Transverse colon (tissue), 4 donors: ENCODE results near the gene INAFM2. TPM values are rescaled to one million over a fixed set of nuclear protein-coding genes. Genes with fewer than 3 reads are reported as not detected.
A peak's percentile ranks its signal among the peaks of the same experiment; 100 is the strongest.

Source experiments
- DNase-seq: peaks from one replicate; pipeline ENCODE4 v3.0.0-alpha.2; 2019
- H3K27ac ChIP-seq, 4 donors: fragments of 200-600 bp; sonication (generic); 2 replicates each; pipeline ENCODE4 v1.5.1; 2016 to 2018; ENCODE audit warnings: inconsistent platforms in 4 of 4
- H3K27me3 ChIP-seq: fragments of 200-600 bp; sonication (generic); 2 replicates; pipeline ENCODE4 v1.5.1; 2017; ENCODE audit warnings: inconsistent platforms
- H3K36me3 ChIP-seq, 4 donors: fragments of 200-600 bp; sonication (generic); 2 replicates each; pipeline ENCODE4 v1.5.1; 2017 to 2019; ENCODE audit warnings: inconsistent platforms in 4 of 4
- H3K4me1 ChIP-seq, 4 donors: fragments of 200-600 bp; sonication (generic); 2 replicates each; pipeline ENCODE4 v1.5.1; 2017 to 2020; ENCODE audit warnings: inconsistent platforms in 4 of 4
- H3K4me3 ChIP-seq, 4 donors: fragments of 200-600 bp; sonication (generic); 1 replicate in 1 of 4; 2 replicates in 3 of 4; pipeline versions ENCODE4 v1.5.1 to v1.6.1; 2017 to 2019; ENCODE audit warnings: inconsistent platforms in 4 of 4
- H3K9me3 ChIP-seq, 2 donors: fragments of 200-600 bp; sonication (generic); 2 replicates each; pipeline ENCODE4 v1.5.1; 2017 to 2019; ENCODE audit warnings: inconsistent platforms in 2 of 2
- EP300 ChIP-seq: sonication (generic); formaldehyde crosslinking; IDR thresholded peaks from one replicate; pipeline ENCODE4 v1.6.1; 2017; ENCODE audit warnings: antibody characterized with exemption, low read depth
- POLR2A ChIP-seq: fragments of 450-650 bp; IDR thresholded peaks from one replicate; pipeline ENCODE4 v1.6.1; 2016; ENCODE audit warnings: antibody characterized with exemption, mild to moderate bottlenecking, moderate library complexity
- POLR2AphosphoS5 ChIP-seq, 3 donors: sonication (generic); formaldehyde crosslinking; IDR thresholded peaks; one replicate each; pipeline ENCODE4 v1.6.1; 2016; ENCODE audit warnings: antibody characterized with exemption in 3 of 3
- WGBS, 2 donors: methylation state at CpG; one replicate each; pipeline ENCODE4 v1.1.5; 2018; ENCODE audit warnings: low coverage in 1 of 2; 5-methylcytosine and 5-hydroxymethylcytosine counted together
- in situ Hi-C, 4 donors: fragments of 200-750 bp; cut with MboI; loops; one replicate each; pipeline versions ENCODE4 v1.15.0 to v1.15.1; 2017; ENCODE audit warnings: low sequenced_read_pairs in 3 of 4, low pct_ligation_motif_present in 1 of 4, low pct_unique_long_range_greater_than_20kb in 1 of 4
- intact Hi-C: fragments of 100-400 bp; cut with DNase I; formaldehyde crosslinking; loops from one replicate; pipeline ENCODE4 v1.15.1; 2023; ENCODE audit warnings: low total_unique reads
- total RNA-seq, 4 donors: library from RNA; depleted of rRNA; stranded (reverse); fragments of >200 nt; gene quantifications; one replicate each; pipeline ENCODE4 v1.1.0, GENCODE V29; 2016
- TF ChIP-seq, protein P1 (sequence below), 5 experiments: fragments of 200-600 bp in 3 of 5; fragments of 450-650 bp in 2 of 5; sonication (generic) in 3 of 5; IDR thresholded peaks; 1 replicate in 2 of 5; 2 replicates in 3 of 5; pipeline ENCODE4 v1.5.1; 2016 to 2017; ENCODE audit warnings: antibody characterized with exemption in 5 of 5, inconsistent platforms in 3 of 5, mild to moderate bottlenecking in 2 of 5, moderate library complexity in 1 of 5

Gene INAFM2
- total RNA-seq, 4 donors from 2014 or later: 14.5 to 62.1 (median 19.4) TPM

DNA sequence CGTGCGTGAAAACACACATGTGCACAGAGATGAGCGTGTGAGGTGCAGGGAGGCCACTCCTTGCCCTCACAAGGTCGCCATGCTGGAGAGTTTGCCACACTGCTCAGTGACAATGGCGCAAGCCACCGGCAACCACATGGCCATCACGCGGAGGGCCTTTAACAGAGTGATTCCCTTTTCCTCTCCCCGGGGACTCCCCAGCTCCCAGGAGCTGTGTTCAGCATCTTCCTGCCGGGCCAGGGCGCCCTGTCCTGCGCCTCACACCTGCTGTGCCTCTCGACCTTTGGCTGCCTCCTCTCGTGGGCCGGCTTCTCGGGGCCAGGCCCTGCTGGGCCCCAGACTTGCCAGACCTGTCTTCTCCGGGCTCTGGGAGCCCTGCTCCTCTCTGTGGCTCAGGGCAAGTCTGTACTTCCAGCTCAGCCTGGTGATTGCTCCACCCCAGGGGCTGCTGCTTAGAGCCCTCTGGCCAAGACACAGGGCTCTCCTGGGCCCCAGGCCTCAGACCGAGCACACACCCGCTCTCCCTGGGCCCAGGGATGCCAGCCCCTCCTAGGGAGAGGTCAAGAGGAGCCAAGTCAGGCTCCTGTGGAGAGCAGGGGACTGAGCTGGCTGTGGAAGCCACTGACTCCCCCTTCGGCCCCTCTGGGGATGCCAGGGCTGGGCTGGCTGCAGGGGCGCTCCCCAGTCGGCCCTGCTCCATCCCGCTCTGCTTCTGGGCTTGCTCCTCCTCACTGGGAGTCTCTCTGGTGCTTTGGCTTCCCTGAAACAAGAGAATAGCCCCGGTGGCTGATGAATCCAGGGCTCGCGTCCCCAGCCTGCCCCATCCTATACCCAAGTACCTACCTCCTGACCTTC is 11.7 kb downstream of the INAFM2 start:
- intact Hi-C loops (no loop called here), in situ Hi-C loops (no loop called here)
- Histone ChIP-seq H3K9me3 (no peaks in the 10 kb centered on the region), H3K36me3 (no peaks in the 10 kb centered on the region), H3K27ac (peak overlapping the region; percentile 95 to 98 (median 96)), H3K4me1 (peaks cover 35 to 95% (median 61%) of the 10 kb centered on the region in 4 donors), H3K4me3 (no peak overlapping the region), H3K27me3 (no peaks in the 10 kb centered on the region)
- WGBS, 2 donors: 84% methylated on average over 25 of the region's 26 CpGs; no CpG with 5 or more reads in 1 of the 2 donors
- TF ChIP-seq, protein P1, sequence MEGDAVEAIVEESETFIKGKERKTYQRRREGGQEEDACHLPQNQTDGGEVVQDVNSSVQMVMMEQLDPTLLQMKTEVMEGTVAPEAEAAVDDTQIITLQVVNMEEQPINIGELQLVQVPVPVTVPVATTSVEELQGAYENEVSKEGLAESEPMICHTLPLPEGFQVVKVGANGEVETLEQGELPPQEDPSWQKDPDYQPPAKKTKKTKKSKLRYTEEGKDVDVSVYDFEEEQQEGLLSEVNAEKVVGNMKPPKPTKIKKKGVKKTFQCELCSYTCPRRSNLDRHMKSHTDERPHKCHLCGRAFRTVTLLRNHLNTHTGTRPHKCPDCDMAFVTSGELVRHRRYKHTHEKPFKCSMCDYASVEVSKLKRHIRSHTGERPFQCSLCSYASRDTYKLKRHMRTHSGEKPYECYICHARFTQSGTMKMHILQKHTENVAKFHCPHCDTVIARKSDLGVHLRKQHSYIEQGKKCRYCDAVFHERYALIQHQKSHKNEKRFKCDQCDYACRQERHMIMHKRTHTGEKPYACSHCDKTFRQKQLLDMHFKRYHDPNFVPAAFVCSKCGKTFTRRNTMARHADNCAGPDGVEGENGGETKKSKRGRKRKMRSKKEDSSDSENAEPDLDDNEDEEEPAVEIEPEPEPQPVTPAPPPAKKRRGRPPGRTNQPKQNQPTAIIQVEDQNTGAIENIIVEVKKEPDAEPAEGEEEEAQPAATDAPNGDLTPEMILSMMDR (IDR thresholded peaks at IDR 0.05): no peak
- TF ChIP-seq POLR2A: no peak
- no peak for TF ChIP-seq POLR2AphosphoS5 (IDR thresholded peaks at IDR 0.05)
- TF ChIP-seq EP300: no peak
- peak; percentile 23 for DNase-seq

DNA sequence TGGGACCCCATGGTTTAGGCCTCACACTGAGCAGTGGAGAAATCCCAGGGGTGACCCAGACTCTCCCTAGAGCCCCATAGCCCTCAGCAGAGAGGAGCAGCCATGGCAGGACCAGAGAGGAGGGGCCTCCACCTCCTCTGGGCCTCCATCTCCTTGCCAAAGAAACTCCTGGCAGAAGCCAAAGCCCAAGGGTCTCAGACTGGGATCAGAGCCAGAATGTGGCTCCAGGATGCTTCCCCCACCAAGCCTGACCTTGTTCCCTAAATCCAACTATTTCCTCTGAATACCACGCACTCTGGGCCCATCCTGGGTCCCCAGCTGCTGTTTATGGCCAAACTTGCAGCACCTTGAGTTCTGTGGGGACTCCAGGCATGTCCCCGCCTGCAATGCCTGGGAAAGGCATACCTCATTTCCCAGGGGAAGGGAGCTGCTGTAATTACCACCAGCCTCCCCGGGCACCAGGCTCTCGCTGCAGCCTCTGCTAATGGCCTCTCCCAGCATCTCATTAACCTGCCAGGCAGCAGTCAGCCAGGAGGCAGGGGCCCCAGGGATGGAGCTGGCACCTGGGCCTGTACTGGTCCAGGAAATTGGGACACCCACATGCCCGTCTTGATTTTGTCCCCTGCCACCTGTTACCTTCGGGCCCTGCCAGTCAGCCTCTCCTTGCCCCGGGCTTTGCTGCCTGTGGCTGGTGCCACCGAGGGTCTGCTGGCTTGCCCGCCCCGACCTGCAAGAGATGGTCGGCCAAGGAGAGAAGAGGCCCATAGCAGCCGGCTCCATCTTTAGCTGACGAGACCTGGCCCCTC is 12.6 kb downstream of the INAFM2 start:
- H3K4me1 ChIP-seq: peaks cover 31 to 95% (median 63%) of the 10 kb centered on the region in 4 donors
- H3K27ac ChIP-seq: peak overlapping the region; percentile 95 to 98 (median 96)

DNA sequence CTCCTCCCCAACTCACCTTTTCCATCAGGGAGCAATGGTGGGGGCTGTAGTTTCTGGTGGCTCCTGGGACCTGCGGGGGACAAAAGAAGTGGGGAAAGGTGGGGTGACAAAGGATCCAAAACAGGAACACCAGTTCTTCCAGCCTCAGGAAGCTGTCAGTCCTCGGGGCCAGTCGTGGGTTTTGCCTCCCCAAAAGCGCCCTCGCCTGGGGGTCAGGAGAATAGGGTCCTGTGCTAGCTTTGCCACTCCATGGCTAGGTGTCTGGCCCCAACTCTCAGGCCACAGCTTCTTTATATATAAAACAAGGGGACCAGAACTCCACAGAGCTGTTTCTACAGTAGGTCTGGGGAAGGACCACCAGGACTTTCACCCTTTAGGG is 13.2 kb downstream of the INAFM2 start:
- H3K36me3 ChIP-seq: no peaks in the 10 kb centered on the region
- no peaks in the 10 kb centered on the region for H3K9me3 ChIP-seq
- in situ Hi-C loops: no loop called here
- H3K27me3 ChIP-seq: no peaks in the 10 kb centered on the region
- TF ChIP-seq, protein P1 (IDR thresholded peaks at IDR 0.05): no peak
- TF ChIP-seq EP300: no peak
- H3K4me1 ChIP-seq: peaks cover 35 to 99% (median 69%) of the 10 kb centered on the region in 4 donors
- DNase-seq: no peak
- H3K27ac ChIP-seq: peak overlapping the region; percentile 95 to 98 (median 96)
- intact Hi-C loops: no loop called here
- WGBS, 2 donors: 69% methylated on average over 5 of the region's 5 CpGs; no CpG with 5 or more reads in 1 of the 2 donors
- H3K4me3 ChIP-seq: no peak overlapping the region

More for the DNA sequence above, 12.6 kb downstream of the INAFM2 start:
- WGBS, 2 donors: 76 to 91% methylated on average over 2 to 13 of the region's 13 CpGs
- in situ Hi-C loops (no loop called here), intact Hi-C loops (no loop called here)
- H3K4me3 ChIP-seq: no peak overlapping the region
- H3K27me3 ChIP-seq: no peaks in the 10 kb centered on the region
- DNase-seq: no peak
- no peaks in the 10 kb centered on the region for H3K36me3 ChIP-seq
- no peak for TF ChIP-seq EP300
- no peak for TF ChIP-seq POLR2AphosphoS5 (IDR thresholded peaks at IDR 0.05)
- no peak for TF ChIP-seq POLR2A
- TF ChIP-seq, protein P1 (IDR thresholded peaks at IDR 0.05): no peak
- H3K9me3 ChIP-seq: no peaks in the 10 kb centered on the region

DNA sequence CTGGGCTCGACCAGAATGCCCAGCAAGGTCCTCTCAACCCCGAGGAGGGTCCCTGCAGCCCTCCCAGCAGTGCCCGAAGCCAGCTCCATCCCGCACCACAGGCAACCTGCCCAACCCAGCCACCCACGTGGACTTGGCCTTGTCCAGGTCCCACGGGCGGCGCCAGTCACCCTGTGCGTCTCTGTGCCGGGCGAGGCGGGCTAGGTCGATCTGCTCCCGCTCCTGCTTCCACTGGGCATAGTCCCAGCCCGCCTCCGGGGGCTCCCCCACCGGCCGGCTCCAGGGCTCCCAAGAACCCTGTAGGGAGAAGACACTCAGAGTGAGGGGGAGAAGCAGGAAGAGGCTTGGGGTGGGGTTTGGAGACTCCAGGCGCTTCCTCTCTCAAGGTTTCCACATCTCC is 14.1 kb downstream of the INAFM2 start:
- 70% methylated on average over 5 of the region's 19 CpGs; no CpG with 5 or more reads in 1 of the 2 donors for WGBS, 2 donors
- in situ Hi-C loops: no loop called here
- H3K4me3 ChIP-seq: peak overlapping the region in 1 of 4 donors; percentile 6
- intact Hi-C loops: no loop called here
- peaks cover 39 to 100% (median 76%) of the 10 kb centered on the region in 4 donors for H3K4me1 ChIP-seq
- H3K27me3 ChIP-seq: no peaks in the 10 kb centered on the region
- no peak for DNase-seq
- TF ChIP-seq, protein P1 (IDR thresholded peaks at IDR 0.05): no peak
- TF ChIP-seq POLR2A (no peak), EP300 (no peak), POLR2AphosphoS5 (IDR thresholded peaks at IDR 0.05) (no peak)
- no peaks in the 10 kb centered on the region for H3K36me3 ChIP-seq
- H3K27ac ChIP-seq: peak overlapping the region; percentile 95 to 98 (median 96)
- no peaks in the 10 kb centered on the region for H3K9me3 ChIP-seq
